ENCODE results near the gene ARHGAP5.

- TF ChIP-seq EZH2 (IDR thresholded peaks at IDR 0.05) (no peak), POLR2AphosphoS5 (IDR thresholded peaks at IDR 0.05; ENCODE audit: borderline replicate concordance, low read depth, low read length) (no peak)
These were observed 27.6 kb upstream of the ARHGAP5 start for GRCh38 chr14:32049361-32050088.
